H9 (cell line): ENCODE results near the gene OR6M1. TPM values are rescaled to one million over a fixed set of nuclear protein-coding genes. Genes with fewer than 3 reads are reported as not detected.

Experiments
- DNase-seq: peaks from one replicate; pipeline ENCODE4 v3.0.0-alpha.2; 2017
- H2AFZ ChIP-seq: one replicate; pipeline ENCODE4 v1.6.1; 2013; ENCODE audit warnings: mild to moderate bottlenecking, low read length, control low read depth, moderate library complexity
- H2AK5ac ChIP-seq: 2 replicates; pipeline ENCODE4 v1.6.1; 2013; ENCODE audit warnings: low read length, control low read depth, mixed read lengths; ENCODE audit not compliant: insufficient read length
- H2BK120ac ChIP-seq: one replicate; pipeline ENCODE4 v1.6.1; 2013; ENCODE audit warnings: low read depth, mild to moderate bottlenecking, low read length, control low read depth, inconsistent platforms; ENCODE audit not compliant: poor library complexity, severe bottlenecking
- H2BK12ac ChIP-seq: 2 replicates; pipeline ENCODE4 v1.6.1; 2013; ENCODE audit warnings: low read length, control low read depth, mixed read lengths, low read depth; ENCODE audit not compliant: insufficient read length
- H2BK15ac ChIP-seq: 2 replicates; pipeline ENCODE4 v1.6.1; 2013; ENCODE audit warnings: low read depth, low read length, control low read depth
- H2BK20ac ChIP-seq: one replicate; pipeline ENCODE4 v1.6.1; 2013; ENCODE audit warnings: low read depth, mild to moderate bottlenecking, low read length, control low read depth, inconsistent platforms; ENCODE audit not compliant: poor library complexity, severe bottlenecking
- H2BK5ac ChIP-seq: 2 replicates; pipeline ENCODE4 v1.6.1; 2013; ENCODE audit warnings: low read length, control low read depth, mixed read lengths; ENCODE audit not compliant: insufficient read length
- H3K14ac ChIP-seq: 2 replicates; pipeline ENCODE4 v1.6.1; 2013; ENCODE audit warnings: low read length, control low read depth; ENCODE audit not compliant: insufficient read depth
- H3K18ac ChIP-seq: 2 replicates; pipeline ENCODE4 v1.6.1; 2013; ENCODE audit warnings: low read depth, mild to moderate bottlenecking, mixed read lengths, low read length, control low read depth; ENCODE audit not compliant: insufficient read length
- H3K23ac ChIP-seq: 2 replicates; pipeline ENCODE4 v1.6.1; 2013; ENCODE audit warnings: low read length, control low read depth, mixed read lengths, low read depth; ENCODE audit not compliant: insufficient read length
- H3K23me2 ChIP-seq: 2 replicates; pipeline ENCODE4 v1.6.1; 2013; ENCODE audit warnings: low read depth, mild to moderate bottlenecking, mixed read lengths, low read length, control low read depth; ENCODE audit not compliant: insufficient read length, poor library complexity, severe bottlenecking
- H3K27ac ChIP-seq: 2 replicates; pipeline ENCODE4 v1.5.1; 2013; ENCODE audit warnings: low read length, control low read depth, mixed read lengths, low read depth; ENCODE audit not compliant: insufficient read length
- H3K27me3 ChIP-seq: 2 replicates; pipeline ENCODE4 v1.6.1; 2013; ENCODE audit warnings: low read length, control low read depth, inconsistent platforms; ENCODE audit not compliant: insufficient read depth
- H3K4ac ChIP-seq: 2 replicates; pipeline ENCODE4 v1.6.1; 2013; ENCODE audit warnings: low read depth, mild to moderate bottlenecking, control low read depth, inconsistent platforms, low read length, moderate library complexity
- H3K4me1 ChIP-seq: 2 replicates; pipeline ENCODE4 v1.6.1; 2013; ENCODE audit warnings: low read length, control low read depth, inconsistent platforms; ENCODE audit not compliant: insufficient read depth
- H3K4me2 ChIP-seq: 2 replicates; pipeline ENCODE4 v1.6.1; 2013; ENCODE audit warnings: low read length, control low read depth, mixed read lengths; ENCODE audit not compliant: insufficient read length, insufficient read depth
- H3K56ac ChIP-seq: 2 replicates; pipeline ENCODE4 v1.6.1; 2013; ENCODE audit warnings: low read depth, mild to moderate bottlenecking, mixed read lengths, low read length, control low read depth; ENCODE audit not compliant: insufficient read length
- H3K79me1 ChIP-seq: 2 replicates; pipeline ENCODE4 v1.6.1; 2013; ENCODE audit warnings: low read depth, mild to moderate bottlenecking, moderate library complexity, low read length, control low read depth, inconsistent platforms; ENCODE audit not compliant: insufficient read depth, poor library complexity, severe bottlenecking
- H3K79me2 ChIP-seq: 2 replicates; pipeline ENCODE4 v1.6.1; 2013; ENCODE audit warnings: low read length, control low read depth, inconsistent platforms; ENCODE audit not compliant: insufficient read depth
- H3K9ac ChIP-seq: 2 replicates; pipeline ENCODE4 v1.6.1; 2013; ENCODE audit warnings: low read length, control low read depth, mixed read lengths; ENCODE audit not compliant: insufficient read length; ENCODE audit errors: extremely low read depth
- H3K9me3 ChIP-seq: one replicate; pipeline ENCODE4 v1.6.1; 2013; ENCODE audit warnings: low read depth, low read length, inconsistent platforms; ENCODE audit not compliant: control insufficient read depth
- H3T11ph ChIP-seq: one replicate; pipeline ENCODE4 v1.6.1; 2013; ENCODE audit warnings: mild to moderate bottlenecking, low read length, control low read depth, inconsistent platforms
- H4K20me1 ChIP-seq: one replicate; pipeline ENCODE4 v1.6.1; 2013; ENCODE audit not compliant: control insufficient read depth, insufficient read length, insufficient read depth
- H4K5ac ChIP-seq: 2 replicates; pipeline ENCODE4 v1.6.1; 2013; ENCODE audit warnings: low read depth, mild to moderate bottlenecking, mixed read lengths, low read length, control low read depth; ENCODE audit not compliant: insufficient read length
- H4K8ac ChIP-seq: replicated peaks from 2 replicates; pipeline ENCODE4 v1.6.1; 2013; ENCODE audit warnings: low read length, control low read depth, mixed read lengths, low read depth; ENCODE audit not compliant: insufficient read length
- H4K91ac ChIP-seq: 2 replicates; pipeline ENCODE4 v1.6.1; 2013; ENCODE audit warnings: low read depth, mild to moderate bottlenecking, moderate library complexity, mixed read lengths, low read length, control low read depth; ENCODE audit not compliant: insufficient read length
- H3K27ac Mint-ChIP-seq, 3 experiments: 2 replicates in 2 of 3; 3 replicates in 1 of 3; pipeline ENCODE4 v1.8.0; 2020 to 2021; ENCODE audit warnings: mixed read lengths in 3 of 3, mild to moderate bottlenecking in 1 of 3, moderate library complexity in 1 of 3
- H3K27me3 Mint-ChIP-seq: 2 replicates; pipeline ENCODE4 v1.8.0; 2021; ENCODE audit warnings: low read depth, mild to moderate bottlenecking, moderate library complexity, mixed read lengths
- H3K36me3 Mint-ChIP-seq, 3 experiments: 2 replicates in 2 of 3; 3 replicates in 1 of 3; pipeline ENCODE4 v1.8.0; 2020 to 2021; ENCODE audit warnings: low read depth in 3 of 3, mixed read lengths in 3 of 3; ENCODE audit not compliant: insufficient read depth in 1 of 3
- H3K4me1 Mint-ChIP-seq, 2 experiments: 2 replicates each; pipeline ENCODE4 v1.8.0; 2020; ENCODE audit warnings: mixed read lengths in 2 of 2
- H3K4me3 Mint-ChIP-seq, 2 experiments: 2 replicates in 1 of 2; 3 replicates in 1 of 2; pipeline ENCODE4 v1.8.0; 2020 to 2021; ENCODE audit warnings: mild to moderate bottlenecking in 2 of 2, mixed read lengths in 2 of 2, moderate library complexity in 1 of 2
- H3K9me3 Mint-ChIP-seq, 2 experiments: 2 replicates in 1 of 2; 3 replicates in 1 of 2; pipeline ENCODE4 v1.8.0; 2020; ENCODE audit warnings: mild to moderate bottlenecking in 2 of 2, mixed read lengths in 2 of 2, moderate library complexity in 1 of 2
- WGBS: extraction: QIAGEN DNeasy Blood & Tissue Kit; methylation state at CpG from one replicate; pipeline ENCODE4 v1.1.7; 2013; ENCODE audit warnings: missing lambda C conversion rate, low lambda C conversion rate, mixed read lengths; ENCODE audit not compliant: insufficient read length; ENCODE audit errors: extremely low coverage; 5-methylcytosine and 5-hydroxymethylcytosine counted together
- total RNA-seq: library from RNA; stranded (reverse); gene quantifications from 2 replicates; pipeline ENCODE4 v1.2.1, GENCODE V29; 2021
- TF ChIP-seq, protein P1 (sequence below): fragments of 200-600 bp; sonication (generic); conservative IDR thresholded peaks from 3 replicates; pipeline ENCODE4 v1.8.0; 2021; ENCODE audit warnings: antibody characterized with exemption, mild to moderate bottlenecking

OR6M1 gene
- total RNA-seq, 1 experiment from 2014 or later: not detected

DNA sequence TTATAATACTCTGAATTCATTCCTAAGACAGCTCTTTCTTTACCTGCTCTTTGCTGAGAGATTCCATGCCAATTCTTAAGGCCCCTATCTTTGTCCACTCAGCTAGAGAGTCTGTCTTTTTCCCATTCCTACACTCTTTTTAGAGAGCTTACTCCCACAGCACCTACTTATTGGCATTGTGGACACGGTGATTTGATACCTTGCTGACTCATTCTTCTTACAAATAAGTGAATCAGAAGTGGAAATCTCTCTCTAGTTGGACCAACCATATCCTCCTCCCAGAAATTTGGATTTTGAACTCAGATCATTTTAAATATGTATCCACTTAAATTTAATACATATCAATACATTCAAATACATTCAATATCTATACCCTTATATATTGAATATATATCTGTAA is 32.5 kb upstream of the OR6M1 start:
- no peak overlapping the region for H3K4me2 ChIP-seq
- H3K27me3 ChIP-seq: no peaks in the 10 kb centered on the region
- H3K9ac ChIP-seq: no peak overlapping the region
- H3T11ph ChIP-seq: no peak overlapping the region
- H4K8ac ChIP-seq: no peak overlapping the region
- H2BK120ac ChIP-seq: no peak overlapping the region
- no peaks in the 10 kb centered on the region for H3K23me2 ChIP-seq
- no peaks in the 10 kb centered on the region for H3K9me3 ChIP-seq
- H3K23ac ChIP-seq: no peak overlapping the region
- H3K56ac ChIP-seq: no peak overlapping the region
- no peak overlapping the region for H4K91ac ChIP-seq
- H3K79me2 ChIP-seq: no peaks in the 10 kb centered on the region
- no peak overlapping the region for H2AK5ac ChIP-seq
- H4K5ac ChIP-seq: no peak overlapping the region
- H3K4me3 Mint-ChIP-seq: no peak overlapping the region
- no peak overlapping the region for H2BK20ac ChIP-seq
- H3K18ac ChIP-seq: no peak overlapping the region
- no peaks in the 10 kb centered on the region for H3K27me3 Mint-ChIP-seq
- no peak overlapping the region for H3K14ac ChIP-seq
- H3K9me3 Mint-ChIP-seq: no peaks in the 10 kb centered on the region; a peak in 1 of 5 replicates
- H3K4ac ChIP-seq: no peak overlapping the region
- no CpG with 5 or more reads among the region's 1 CpG for WGBS
- TF ChIP-seq, protein P1, sequence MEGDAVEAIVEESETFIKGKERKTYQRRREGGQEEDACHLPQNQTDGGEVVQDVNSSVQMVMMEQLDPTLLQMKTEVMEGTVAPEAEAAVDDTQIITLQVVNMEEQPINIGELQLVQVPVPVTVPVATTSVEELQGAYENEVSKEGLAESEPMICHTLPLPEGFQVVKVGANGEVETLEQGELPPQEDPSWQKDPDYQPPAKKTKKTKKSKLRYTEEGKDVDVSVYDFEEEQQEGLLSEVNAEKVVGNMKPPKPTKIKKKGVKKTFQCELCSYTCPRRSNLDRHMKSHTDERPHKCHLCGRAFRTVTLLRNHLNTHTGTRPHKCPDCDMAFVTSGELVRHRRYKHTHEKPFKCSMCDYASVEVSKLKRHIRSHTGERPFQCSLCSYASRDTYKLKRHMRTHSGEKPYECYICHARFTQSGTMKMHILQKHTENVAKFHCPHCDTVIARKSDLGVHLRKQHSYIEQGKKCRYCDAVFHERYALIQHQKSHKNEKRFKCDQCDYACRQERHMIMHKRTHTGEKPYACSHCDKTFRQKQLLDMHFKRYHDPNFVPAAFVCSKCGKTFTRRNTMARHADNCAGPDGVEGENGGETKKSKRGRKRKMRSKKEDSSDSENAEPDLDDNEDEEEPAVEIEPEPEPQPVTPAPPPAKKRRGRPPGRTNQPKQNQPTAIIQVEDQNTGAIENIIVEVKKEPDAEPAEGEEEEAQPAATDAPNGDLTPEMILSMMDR: no peak
- peaks cover 8% of the 10 kb centered on the region in 2 experiments for H3K4me1 Mint-ChIP-seq
- H2BK12ac ChIP-seq: no peak overlapping the region
- H2BK5ac ChIP-seq: no peak overlapping the region
- H3K4me1 ChIP-seq: no peaks in the 10 kb centered on the region
- no peak overlapping the region for H2BK15ac ChIP-seq
- no peaks in the 10 kb centered on the region for H3K79me1 ChIP-seq
- H3K36me3 Mint-ChIP-seq: no peaks in the 10 kb centered on the region; a peak in 1 of 7 replicates
- no peaks in the 10 kb centered on the region for H4K20me1 ChIP-seq
- H3K27ac Mint-ChIP-seq: no peak overlapping the region
- no peak for DNase-seq
- no peak overlapping the region for H3K27ac ChIP-seq
- H2AFZ ChIP-seq: no peak overlapping the region
